CD4-positive, alpha-beta T cell (primary cell): ENCODE data around the gene ACTA2. TPM values are rescaled to one million over a fixed set of nuclear protein-coding genes. Genes with fewer than 3 reads are reported as not detected.

Source experiments
- ATAC-seq: fragments of 200-7000 bp; cut with Tn5 transposase; one replicate; pipeline ENCODE4 v1.10.0; 2022; ENCODE audit warnings: mild to moderate bottlenecking; ENCODE audit not compliant: poor library complexity
- CTCF ChIA-PET: fragments of 350-600 bp; sonication (Branson Sonifier 250); formaldehyde crosslinking; loops from one replicate; lab custom pipeline; 2021; ENCODE audit warnings: antibody characterized with exemption, inconsistent platforms; lab: Charles Lee
- POLR2A ChIA-PET: fragments of 350-600 bp; sonication (Branson Sonifier 250); formaldehyde crosslinking; loops from one replicate; lab custom pipeline; 2021; ENCODE audit warnings: antibody characterized with exemption, inconsistent platforms; lab: Charles Lee
- DNase-seq, 14 experiments: peaks; one replicate each; pipeline ENCODE4 v3.0.0-alpha.2; 2013 to 2020; ENCODE audit warnings: mixed read lengths in 2 of 14
- H3K27ac ChIP-seq, 2 donors: one replicate each; pipeline versions ENCODE4 v1.5.1 to v1.7.0; 2013; ENCODE audit warnings: low read length in 2 of 2, low read depth in 1 of 2, mild to moderate bottlenecking in 1 of 2
- H3K27me3 ChIP-seq, 2 experiments: 1 replicate in 1 of 2; 2 replicates in 1 of 2; pipeline versions ENCODE4 v1.6.1 to v1.7.0; 2013; ENCODE audit warnings: low read length in 2 of 2, control low read depth in 1 of 2, mild to moderate bottlenecking in 1 of 2, moderate library complexity in 1 of 2; ENCODE audit not compliant: insufficient read depth in 2 of 2, control insufficient read depth in 1 of 2
- H3K36me3 ChIP-seq: one replicate; pipeline ENCODE4 v1.6.1; 2013; ENCODE audit warnings: low read length, control low read depth; ENCODE audit not compliant: insufficient read depth
- H3K4me1 ChIP-seq: one replicate; pipeline ENCODE4 v1.6.1; 2013; ENCODE audit warnings: low read length, control low read depth; ENCODE audit not compliant: insufficient read depth
- H3K4me3 ChIP-seq: one replicate; pipeline ENCODE4 v1.5.1; 2013; ENCODE audit warnings: mild to moderate bottlenecking, low read length, moderate library complexity
- H3K9me3 ChIP-seq, 2 experiments: 1 replicate in 1 of 2; 2 replicates in 1 of 2; pipeline versions ENCODE4 v1.6.1 to v1.7.0; 2013; ENCODE audit warnings: low read length in 2 of 2, mild to moderate bottlenecking in 2 of 2, control low read depth in 1 of 2, moderate library complexity in 1 of 2; ENCODE audit not compliant: control insufficient read depth in 1 of 2, insufficient read depth in 1 of 2
- H3K27ac Mint-ChIP-seq: one replicate; pipeline ENCODE4 v1.8.0; 2020; ENCODE audit warnings: mixed read lengths
- H3K27me3 Mint-ChIP-seq: one replicate; pipeline ENCODE4 v1.8.0; 2021; ENCODE audit warnings: mixed read lengths
- H3K36me3 Mint-ChIP-seq: one replicate; pipeline ENCODE4 v1.8.0; 2021; ENCODE audit warnings: low read depth, mixed read lengths
- H3K4me1 Mint-ChIP-seq: one replicate; pipeline ENCODE4 v1.8.0; 2021; ENCODE audit warnings: low read depth, mixed read lengths
- H3K4me3 Mint-ChIP-seq: one replicate; pipeline ENCODE4 v1.8.0; 2020; ENCODE audit warnings: mild to moderate bottlenecking, mixed read lengths
- H3K9me3 Mint-ChIP-seq: one replicate; pipeline ENCODE4 v1.8.0; 2020; ENCODE audit warnings: mixed read lengths
- intact Hi-C, 2 experiments: fragments of 100-400 bp; cut with DNase I in 1 of 2; cut with micrococcal nuclease in 1 of 2; formaldehyde crosslinking; loops; one replicate each; pipeline versions ENCODE4 v1.15.1 to v1.9.0; 2023 to 2025; cut with DNase I, micrococcal nuclease
- total RNA-seq, 174 experiments: library from RNA in 2 of 174; stranded (reverse) in 2 of 174; gene quantifications; one replicate each; pipeline ENCODE4 v1.2.3 and lab custom pipeline; 2021 to 2026
- TF ChIP-seq, protein P1 (sequence below): fragments of 200-600 bp; IDR thresholded peaks from one replicate; pipeline ENCODE4 v1.8.0; 2022; ENCODE audit warnings: antibody characterized with exemption, mild to moderate bottlenecking

ACTA2 gene
- total RNA-seq, 2 experiments from 2014 or later = 1.8 to 2.1 TPM

- Histone ChIP-seq H3K36me3 (no peaks in the 10 kb centered on the region), H3K27me3 (no peaks in the 10 kb centered on the region), H3K27ac (no peak overlapping the region), H3K4me1 (peaks cover 10% of the 10 kb centered on the region), H3K4me3 (no peak overlapping the region), H3K9me3 (peaks cover 0 to 3% of the 10 kb centered on the region in 2 experiments)
- intact Hi-C loops = loop anchor here in 1 of 2 experiments (5.0 kb wide), 1 partner anchor 47 kb away; no protein-coding TSS in a partner anchor
- no peaks in the 10 kb centered on the region for H3K27me3 Mint-ChIP-seq
- TF ChIP-seq, protein P1, sequence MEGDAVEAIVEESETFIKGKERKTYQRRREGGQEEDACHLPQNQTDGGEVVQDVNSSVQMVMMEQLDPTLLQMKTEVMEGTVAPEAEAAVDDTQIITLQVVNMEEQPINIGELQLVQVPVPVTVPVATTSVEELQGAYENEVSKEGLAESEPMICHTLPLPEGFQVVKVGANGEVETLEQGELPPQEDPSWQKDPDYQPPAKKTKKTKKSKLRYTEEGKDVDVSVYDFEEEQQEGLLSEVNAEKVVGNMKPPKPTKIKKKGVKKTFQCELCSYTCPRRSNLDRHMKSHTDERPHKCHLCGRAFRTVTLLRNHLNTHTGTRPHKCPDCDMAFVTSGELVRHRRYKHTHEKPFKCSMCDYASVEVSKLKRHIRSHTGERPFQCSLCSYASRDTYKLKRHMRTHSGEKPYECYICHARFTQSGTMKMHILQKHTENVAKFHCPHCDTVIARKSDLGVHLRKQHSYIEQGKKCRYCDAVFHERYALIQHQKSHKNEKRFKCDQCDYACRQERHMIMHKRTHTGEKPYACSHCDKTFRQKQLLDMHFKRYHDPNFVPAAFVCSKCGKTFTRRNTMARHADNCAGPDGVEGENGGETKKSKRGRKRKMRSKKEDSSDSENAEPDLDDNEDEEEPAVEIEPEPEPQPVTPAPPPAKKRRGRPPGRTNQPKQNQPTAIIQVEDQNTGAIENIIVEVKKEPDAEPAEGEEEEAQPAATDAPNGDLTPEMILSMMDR = no peak
- peak overlapping the region; percentile 3 for H3K27ac Mint-ChIP-seq
- ChIA-PET CTCF (no interaction called here), POLR2A (no interaction called here)
- peaks cover 44% of the 10 kb centered on the region for H3K4me1 Mint-ChIP-seq
- DNase-seq = no peak
- H3K36me3 Mint-ChIP-seq = no peaks in the 10 kb centered on the region
- no peak for ATAC-seq
- H3K4me3 Mint-ChIP-seq = no peak overlapping the region
- H3K9me3 Mint-ChIP-seq = peaks cover 6% of the 10 kb centered on the region
These were observed 31.4 kb upstream of the ACTA2 start for GRCh38 chr10:88983939-88984338.

DNA sequence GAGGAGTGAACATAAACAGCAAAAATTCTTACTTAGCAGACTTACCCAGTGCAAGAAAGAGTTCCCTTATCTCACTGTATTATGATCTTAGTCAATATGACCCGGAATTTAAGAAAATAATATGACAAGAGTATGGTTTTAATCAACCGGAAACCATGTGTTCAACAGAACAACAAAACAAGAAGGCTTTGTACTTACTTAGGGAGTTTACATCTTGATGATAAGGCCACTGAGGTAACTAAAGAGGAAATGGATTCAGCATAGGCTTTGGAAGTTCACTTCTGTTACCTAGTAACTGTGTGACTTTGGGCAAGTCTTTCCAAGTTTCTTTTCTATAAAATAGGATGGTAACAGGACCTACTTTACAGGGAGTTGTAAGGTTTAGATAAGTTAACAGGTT lies 30.6 kb upstream of the ACTA2 start:
- Mint-ChIP-seq H3K4me3 (no peak overlapping the region), H3K9me3 (peaks cover 6% of the 10 kb centered on the region), H3K27me3 (no peaks in the 10 kb centered on the region), H3K36me3 (no peaks in the 10 kb centered on the region), H3K4me1 (peaks cover 38% of the 10 kb centered on the region), H3K27ac (peak overlapping the region; percentile 17)
- ChIA-PET POLR2A (interaction anchor here (3.3 kb wide), 1 partner anchor 8 kb away, joined by 13 read pairs; the partner anchor contains the start of gene FAS), CTCF (no interaction called here)
- peaks cover 10% of the 10 kb centered on the region for H3K4me1 ChIP-seq
- ATAC-seq (peak; percentile 39), DNase-seq (peak in 2 of 14 experiments; percentile 21 to 47)
- peaks cover 0 to 3% of the 10 kb centered on the region in 2 experiments for H3K9me3 ChIP-seq
- H3K4me3 ChIP-seq = no peak overlapping the region
- intact Hi-C loops = loop anchor here in 1 of 2 experiments (5.0 kb wide), 1 partner anchor 46 kb away; no protein-coding TSS in a partner anchor
- TF ChIP-seq, protein P1 = no peak
- no peaks in the 10 kb centered on the region for H3K27me3 ChIP-seq
- H3K27ac ChIP-seq = no peak overlapping the region
- H3K36me3 ChIP-seq = no peaks in the 10 kb centered on the region

- no peaks in the 10 kb centered on the region for H3K36me3 Mint-ChIP-seq
- ATAC-seq (no peak), DNase-seq (no peak)
- H3K9me3 Mint-ChIP-seq = peaks cover 6% of the 10 kb centered on the region
- no peak overlapping the region for H3K4me3 ChIP-seq
- peaks cover 4% of the 10 kb centered on the region for H3K4me1 ChIP-seq
- TF ChIP-seq, protein P1 = no peak
- peaks cover 30% of the 10 kb centered on the region for H3K4me1 Mint-ChIP-seq
- intact Hi-C loops = loop anchor here in 1 of 2 experiments (5.0 kb wide), 1 partner anchor 45 kb away; no protein-coding TSS in a partner anchor
- no peaks in the 10 kb centered on the region for H3K27me3 Mint-ChIP-seq
- peaks cover 0 to 3% of the 10 kb centered on the region in 2 experiments for H3K9me3 ChIP-seq
- ChIA-PET CTCF (interaction anchor here (0.7 kb wide), 2 partner anchors 47 to 718 kb away, joined by 3 read pairs; no protein-coding TSS in a partner anchor), POLR2A (interaction anchor here (0.8 to 3.3 kb wide), 2 partner anchors 9 to 10 kb away, joined by 3 to 13 read pairs; partner anchors contain the start of gene FAS)
- H3K27me3 ChIP-seq = no peaks in the 10 kb centered on the region
- H3K4me3 Mint-ChIP-seq = no peak overlapping the region
- H3K27ac Mint-ChIP-seq = no peak overlapping the region
- no peak overlapping the region for H3K27ac ChIP-seq
- no peaks in the 10 kb centered on the region for H3K36me3 ChIP-seq
These were observed 29.8 kb upstream of the ACTA2 start for GRCh38 chr10:88982366-88982765.
